Measurements from ENCODE around the gene FKBP15. TPM values are rescaled to one million over a fixed set of nuclear protein-coding genes. Genes with fewer than 3 reads are reported as not detected.
A peak's percentile ranks its signal among the peaks of the same experiment; 100 is the strongest.

Gene FKBP15
- total and polyA plus RNA-seq, 2 of the 13 experiments (the other 11 are each of a cell fraction or from before 2014, with no cell fraction given) = 12.3 to 18.6 TPM

- peak in 1 of 2 experiments; percentile 81; a peak in 2 of 4 replicates for TF ChIP-seq ATF4 (CRISPR knock-in tag; IDR thresholded peaks at IDR 0.05)
- no peak for TF ChIP-seq HHEX (CRISPR knock-in tag; IDR thresholded peaks at IDR 0.05)
- peak; percentile 60 for TF ChIP-seq XRCC5 (optimal IDR thresholded peaks at IDR 0.05; ENCODE audit: low read length)
- no peak for TF ChIP-seq CEBPZ (IDR thresholded peaks at IDR 0.05; ENCODE audit: low read length)
- no peak for TF ChIP-seq ZNF878 (CRISPR knock-in tag; IDR thresholded peaks at IDR 0.05)
- TF ChIP-seq ZNF83 (CRISPR knock-in tag; IDR thresholded peaks at IDR 0.05; ENCODE audit: borderline replicate concordance) = no peak
- peak; percentile 81 for TF ChIP-seq ZFP91 (CRISPR knock-in tag; IDR thresholded peaks at IDR 0.05; ENCODE audit: borderline replicate concordance)
- no peak for TF ChIP-seq RELA (CRISPR knock-in tag; IDR thresholded peaks at IDR 0.05)
- peak in 1 of 2 experiments; percentile 32; a peak in 1 of 4 replicates for TF ChIP-seq EP300 (IDR thresholded peaks at IDR 0.05; ENCODE audit: low read depth in 2 of 2, low read length in 2 of 2)
- no peak for TF ChIP-seq EP300 (CRISPR knock-in tag; IDR thresholded peaks at IDR 0.05; ENCODE audit: borderline replicate concordance)
- peak; percentile 84 for TF ChIP-seq TAF1 (CRISPR knock-in tag; IDR thresholded peaks at IDR 0.05)
- no peak for TF ChIP-seq ETS1 (CRISPR knock-in tag; IDR thresholded peaks at IDR 0.05)
- TF ChIP-seq SCMH1 (CRISPR knock-in tag; IDR thresholded peaks at IDR 0.05; ENCODE audit: borderline replicate concordance) = no peak
These were observed at the start of gene FKBP15, which contains the start of gene SLC31A1 (continued) for GRCh38 chr9:113221003-113221799.

Data from HepG2 (cell line).